Mammary epithelial cell (primary cell): ENCODE measurements around the gene IDS.

ENCODE experiments used
- EZH2 ChIP-seq: IDR thresholded peaks from 2 replicates; pipeline ENCODE4 v1.6.1; 2012; ENCODE audit warnings: low read length, inconsistent platforms, borderline replicate concordance
- TF ChIP-seq, protein P1 (sequence below), 2 donors: IDR thresholded peaks in 1 of 2; conservative IDR thresholded peaks in 1 of 2; 2 replicates each; pipeline ENCODE4 v1.5.1; 2011 to 2012; ENCODE audit warnings: inconsistent platforms in 2 of 2, low read length in 2 of 2, mild to moderate bottlenecking in 2 of 2, control low read depth in 1 of 2, low read depth in 1 of 2; ENCODE audit not compliant: insufficient read depth in 1 of 2; ENCODE audit errors: extremely low read depth in 1 of 2

DNA sequence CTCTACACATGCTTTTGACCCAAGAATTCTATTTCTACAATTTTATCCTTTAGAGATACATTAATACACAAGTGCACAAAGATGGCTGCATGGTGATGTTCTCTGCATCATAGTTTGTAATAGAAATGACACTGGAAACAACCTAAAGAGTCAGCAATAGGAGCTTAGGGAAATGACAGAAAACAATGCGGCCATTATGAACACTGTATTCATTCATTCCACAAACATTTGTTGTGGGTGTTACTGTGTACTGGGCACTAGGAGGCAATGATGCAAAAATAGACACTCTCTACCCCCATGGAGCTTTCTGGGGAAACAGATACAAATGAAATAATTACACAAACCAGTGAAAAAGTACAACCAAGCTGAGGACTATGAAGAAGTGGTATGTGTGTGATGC lies 32.0 kb downstream of the IDS start:
- TF ChIP-seq, protein P1, sequence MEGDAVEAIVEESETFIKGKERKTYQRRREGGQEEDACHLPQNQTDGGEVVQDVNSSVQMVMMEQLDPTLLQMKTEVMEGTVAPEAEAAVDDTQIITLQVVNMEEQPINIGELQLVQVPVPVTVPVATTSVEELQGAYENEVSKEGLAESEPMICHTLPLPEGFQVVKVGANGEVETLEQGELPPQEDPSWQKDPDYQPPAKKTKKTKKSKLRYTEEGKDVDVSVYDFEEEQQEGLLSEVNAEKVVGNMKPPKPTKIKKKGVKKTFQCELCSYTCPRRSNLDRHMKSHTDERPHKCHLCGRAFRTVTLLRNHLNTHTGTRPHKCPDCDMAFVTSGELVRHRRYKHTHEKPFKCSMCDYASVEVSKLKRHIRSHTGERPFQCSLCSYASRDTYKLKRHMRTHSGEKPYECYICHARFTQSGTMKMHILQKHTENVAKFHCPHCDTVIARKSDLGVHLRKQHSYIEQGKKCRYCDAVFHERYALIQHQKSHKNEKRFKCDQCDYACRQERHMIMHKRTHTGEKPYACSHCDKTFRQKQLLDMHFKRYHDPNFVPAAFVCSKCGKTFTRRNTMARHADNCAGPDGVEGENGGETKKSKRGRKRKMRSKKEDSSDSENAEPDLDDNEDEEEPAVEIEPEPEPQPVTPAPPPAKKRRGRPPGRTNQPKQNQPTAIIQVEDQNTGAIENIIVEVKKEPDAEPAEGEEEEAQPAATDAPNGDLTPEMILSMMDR (conservative IDR thresholded peaks at IDR 0.05 in 1 of 2, IDR thresholded peaks at IDR 0.05 in 1 of 2; ENCODE audit: extremely low read depth in 1 of 2, insufficient read depth in 1 of 2, low read depth in 1 of 2, low read length in 2 of 2): no peak
- no peak for TF ChIP-seq EZH2
